ENCODE results near the gene BLOC1S6. TPM values are rescaled to one million over a fixed set of nuclear protein-coding genes. Genes with fewer than 3 reads are reported as not detected.

The BLOC1S6 gene
- total and polyA plus RNA-seq, 9 of the 15 experiments (the other 6 are each of a cell fraction or from before 2014, with no cell fraction given) = 18.2 to 72.4 (median 38.4) TPM

DNA sequence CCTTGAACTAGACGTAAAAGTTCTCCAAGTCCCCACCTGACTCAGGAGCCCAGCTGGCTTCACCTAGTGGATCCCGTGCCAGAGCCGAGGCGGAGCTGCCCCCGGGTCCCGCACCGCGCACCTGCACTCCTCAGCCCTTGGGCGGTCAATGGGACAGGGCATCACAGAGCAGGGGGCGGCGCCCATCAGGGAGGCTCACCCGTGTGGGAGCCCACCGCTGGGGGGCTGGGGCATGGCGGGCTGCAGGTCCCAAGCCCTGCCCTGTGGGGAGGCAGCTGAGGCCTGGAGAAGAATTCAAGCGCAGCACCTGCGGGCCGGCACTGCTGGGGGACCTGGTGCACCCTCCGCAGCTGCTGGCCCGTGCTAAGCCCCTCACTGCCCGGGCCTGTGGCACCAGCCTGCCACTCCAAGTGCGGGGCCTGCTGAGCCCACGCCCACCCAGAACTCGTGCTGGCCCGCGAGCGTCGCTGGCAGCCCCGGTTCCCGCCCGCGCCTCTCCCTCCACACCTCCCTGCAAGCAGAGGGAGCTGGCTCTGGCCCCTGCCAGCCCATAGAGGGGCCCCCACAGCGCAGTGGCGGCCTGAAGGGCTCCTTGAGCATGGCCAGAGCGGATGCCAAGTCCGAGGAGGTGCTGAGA, 63.8 kb downstream of the BLOC1S6 start:
- Histone ChIP-seq H3K9ac (ENCODE audit: insufficient read depth in 1 of 2, low read depth in 2 of 2, low read length in 2 of 2) (no peak overlapping the region), H3K27me3 (ENCODE audit: control insufficient read depth in 2 of 2, insufficient read depth in 2 of 2, low read length in 2 of 2) (no peaks in the 10 kb centered on the region), H3K79me2 (ENCODE audit: control insufficient read depth, insufficient read depth, low read length) (no peaks in the 10 kb centered on the region), H3K4me3 (no peak overlapping the region), H3K27ac (ENCODE audit: extremely low read depth, low read depth, low read length) (no peak overlapping the region), H3K9me3 (replicated peaks; ENCODE audit: control insufficient read depth, insufficient read depth, low read depth, low read length) (no peaks in the 10 kb centered on the region), H3K4me2 (ENCODE audit: insufficient read depth, low read length) (no peak overlapping the region), H2AFZ (ENCODE audit: low read depth, low read length) (no peak overlapping the region), H3K36me3 (ENCODE audit: control insufficient read depth, insufficient read depth, low read length) (no peaks in the 10 kb centered on the region), H4K20me1 (replicated peaks; ENCODE audit: control insufficient read depth, insufficient read depth, low read length) (no peaks in the 10 kb centered on the region), H3K9me1 (ENCODE audit: control insufficient read depth, insufficient read depth, low read length) (no peaks in the 10 kb centered on the region), H3K4me1 (replicated peaks in 1 of 2; ENCODE audit: control insufficient read depth in 2 of 2, insufficient read depth in 2 of 2, low read length in 2 of 2) (no peaks in the 10 kb centered on the region; a peak in 2 of 5 replicates)
- ChIA-PET POLR2A (interaction anchor here (0.6 to 1.5 kb wide), 3 partner anchors 12 to 486 kb away, joined by 3 to 5 read pairs (median 4); no protein-coding TSS in a partner anchor), CTCF (ENCODE audit: low intra/inter-chr PET ratio) (no interaction called here)
- TF ChIP-seq, protein P1, sequence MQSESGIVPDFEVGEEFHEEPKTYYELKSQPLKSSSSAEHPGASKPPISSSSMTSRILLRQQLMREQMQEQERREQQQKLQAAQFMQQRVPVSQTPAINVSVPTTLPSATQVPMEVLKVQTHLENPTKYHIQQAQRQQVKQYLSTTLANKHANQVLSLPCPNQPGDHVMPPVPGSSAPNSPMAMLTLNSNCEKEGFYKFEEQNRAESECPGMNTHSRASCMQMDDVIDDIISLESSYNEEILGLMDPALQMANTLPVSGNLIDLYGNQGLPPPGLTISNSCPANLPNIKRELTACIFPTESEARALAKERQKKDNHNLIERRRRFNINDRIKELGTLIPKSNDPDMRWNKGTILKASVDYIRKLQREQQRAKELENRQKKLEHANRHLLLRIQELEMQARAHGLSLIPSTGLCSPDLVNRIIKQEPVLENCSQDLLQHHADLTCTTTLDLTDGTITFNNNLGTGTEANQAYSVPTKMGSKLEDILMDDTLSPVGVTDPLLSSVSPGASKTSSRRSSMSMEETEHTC (IDR thresholded peaks at IDR 0.05) = no peak
- TF ChIP-seq TARDBP (IDR thresholded peaks at IDR 0.05) = no peak
- TF ChIP-seq, protein P2, sequence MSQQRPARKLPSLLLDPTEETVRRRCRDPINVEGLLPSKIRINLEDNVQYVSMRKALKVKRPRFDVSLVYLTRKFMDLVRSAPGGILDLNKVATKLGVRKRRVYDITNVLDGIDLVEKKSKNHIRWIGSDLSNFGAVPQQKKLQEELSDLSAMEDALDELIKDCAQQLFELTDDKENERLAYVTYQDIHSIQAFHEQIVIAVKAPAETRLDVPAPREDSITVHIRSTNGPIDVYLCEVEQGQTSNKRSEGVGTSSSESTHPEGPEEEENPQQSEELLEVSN (IDR thresholded peaks at IDR 0.05; ENCODE audit: borderline replicate concordance in 1 of 2, extremely low read depth in 1 of 2, insufficient read depth in 1 of 2, insufficient read length in 1 of 2, low read depth in 1 of 2, low read length in 1 of 2, poor library complexity in 1 of 2, severe bottlenecking in 1 of 2) = peak in 1 of 2 experiments; percentile 20
- in situ Hi-C loops (cut with MboI) (no loop called here), intact Hi-C loops (cut with micrococcal nuclease) (no loop called here)
- FAIRE-seq (no peak), ATAC-seq (no peak), DNase-seq (ENCODE audit: extremely low read depth in 1 of 4, low spot score in 3 of 4) (no peak)
- WGBS (ENCODE audit: insufficient coverage, low coverage, missing lambda C conversion rate) = 27% methylated on average over 12 of the region's 35 CpGs
- BruUV-seq (replicated peaks) = no TSS peak

Data from K562 (cell line).